Ishikawa (cell line): ENCODE data around the gene SLC8B1.

Experiments
- CEBPB ChIP-seq: IDR thresholded peaks from 2 replicates; pipeline ENCODE4 v1.6.1; 2012
- CREB1 ChIP-seq: IDR thresholded peaks from 2 replicates; pipeline ENCODE4 v1.6.1; 2012; ENCODE audit warnings: low read depth
- EGR1 ChIP-seq: IDR thresholded peaks from 2 replicates; pipeline ENCODE4 v1.6.1; 2012
- EP300 ChIP-seq: IDR thresholded peaks from 2 replicates; pipeline ENCODE4 v1.6.1; 2012; ENCODE audit warnings: borderline replicate concordance
- FOXM1 ChIP-seq: IDR thresholded peaks from 2 replicates; pipeline ENCODE4 v1.6.1; 2012; ENCODE audit warnings: low read depth, borderline replicate concordance
- NFIC ChIP-seq: IDR thresholded peaks from 2 replicates; pipeline ENCODE4 v1.6.1; 2012
- RAD21 ChIP-seq: IDR thresholded peaks from 2 replicates; pipeline ENCODE4 v1.6.1; 2012; ENCODE audit warnings: low read depth
- TAF1 ChIP-seq: IDR thresholded peaks from 2 replicates; pipeline ENCODE4 v1.6.1; 2012; ENCODE audit warnings: low read depth, mild to moderate bottlenecking
- TCF12 ChIP-seq: IDR thresholded peaks from 2 replicates; pipeline ENCODE4 v1.6.1; 2012; ENCODE audit warnings: low read depth
- TEAD4 ChIP-seq: IDR thresholded peaks from 2 replicates; pipeline ENCODE4 v1.6.1; 2012
- YY1 ChIP-seq: IDR thresholded peaks from 2 replicates; pipeline ENCODE4 v1.6.1; 2012; ENCODE audit warnings: low read depth
- ZBTB7A ChIP-seq: IDR thresholded peaks from 2 replicates; pipeline ENCODE4 v1.6.1; 2012; ENCODE audit warnings: low read depth
- TF ChIP-seq, protein P1 (sequence below): IDR thresholded peaks from 2 replicates; pipeline ENCODE4 v1.6.1; 2012; ENCODE audit warnings: low read depth, mild to moderate bottlenecking
- TF ChIP-seq, protein P2 (sequence below): IDR thresholded peaks from 2 replicates; pipeline ENCODE4 v1.6.1; 2012
- TF ChIP-seq, protein P3 (sequence below): IDR thresholded peaks from 2 replicates; pipeline ENCODE4 v1.6.1; 2012

The SLC8B1 gene

DNA sequence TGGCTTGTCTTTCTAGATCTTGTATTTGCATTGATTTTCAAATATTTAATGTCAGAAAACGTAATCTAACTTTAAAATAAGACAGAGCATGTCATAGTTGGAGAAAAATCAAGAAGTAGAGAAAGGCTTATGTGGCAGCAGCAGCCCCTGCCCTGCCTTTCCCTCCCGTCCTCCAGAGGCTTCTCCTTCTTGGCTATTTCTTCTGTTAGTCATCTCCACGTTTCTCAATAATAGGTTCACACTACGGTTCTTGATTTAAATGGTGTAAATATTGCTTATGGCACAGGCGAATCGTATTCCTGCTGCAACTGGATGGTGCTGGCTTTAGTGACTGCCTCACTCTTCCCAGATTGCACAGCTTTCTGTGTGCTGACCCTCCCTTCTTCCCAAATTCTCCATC is 42.8 kb downstream of the SLC8B1 start:
- TF ChIP-seq TCF12, result no peak
- TF ChIP-seq TEAD4, result no peak
- TF ChIP-seq, protein P1, sequence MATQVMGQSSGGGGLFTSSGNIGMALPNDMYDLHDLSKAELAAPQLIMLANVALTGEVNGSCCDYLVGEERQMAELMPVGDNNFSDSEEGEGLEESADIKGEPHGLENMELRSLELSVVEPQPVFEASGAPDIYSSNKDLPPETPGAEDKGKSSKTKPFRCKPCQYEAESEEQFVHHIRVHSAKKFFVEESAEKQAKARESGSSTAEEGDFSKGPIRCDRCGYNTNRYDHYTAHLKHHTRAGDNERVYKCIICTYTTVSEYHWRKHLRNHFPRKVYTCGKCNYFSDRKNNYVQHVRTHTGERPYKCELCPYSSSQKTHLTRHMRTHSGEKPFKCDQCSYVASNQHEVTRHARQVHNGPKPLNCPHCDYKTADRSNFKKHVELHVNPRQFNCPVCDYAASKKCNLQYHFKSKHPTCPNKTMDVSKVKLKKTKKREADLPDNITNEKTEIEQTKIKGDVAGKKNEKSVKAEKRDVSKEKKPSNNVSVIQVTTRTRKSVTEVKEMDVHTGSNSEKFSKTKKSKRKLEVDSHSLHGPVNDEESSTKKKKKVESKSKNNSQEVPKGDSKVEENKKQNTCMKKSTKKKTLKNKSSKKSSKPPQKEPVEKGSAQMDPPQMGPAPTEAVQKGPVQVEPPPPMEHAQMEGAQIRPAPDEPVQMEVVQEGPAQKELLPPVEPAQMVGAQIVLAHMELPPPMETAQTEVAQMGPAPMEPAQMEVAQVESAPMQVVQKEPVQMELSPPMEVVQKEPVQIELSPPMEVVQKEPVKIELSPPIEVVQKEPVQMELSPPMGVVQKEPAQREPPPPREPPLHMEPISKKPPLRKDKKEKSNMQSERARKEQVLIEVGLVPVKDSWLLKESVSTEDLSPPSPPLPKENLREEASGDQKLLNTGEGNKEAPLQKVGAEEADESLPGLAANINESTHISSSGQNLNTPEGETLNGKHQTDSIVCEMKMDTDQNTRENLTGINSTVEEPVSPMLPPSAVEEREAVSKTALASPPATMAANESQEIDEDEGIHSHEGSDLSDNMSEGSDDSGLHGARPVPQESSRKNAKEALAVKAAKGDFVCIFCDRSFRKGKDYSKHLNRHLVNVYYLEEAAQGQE, result no peak
- TF ChIP-seq CREB1, result no peak
- no peak for TF ChIP-seq EGR1
- no peak for TF ChIP-seq NFIC
- TF ChIP-seq TAF1, result no peak
- TF ChIP-seq, protein P2, sequence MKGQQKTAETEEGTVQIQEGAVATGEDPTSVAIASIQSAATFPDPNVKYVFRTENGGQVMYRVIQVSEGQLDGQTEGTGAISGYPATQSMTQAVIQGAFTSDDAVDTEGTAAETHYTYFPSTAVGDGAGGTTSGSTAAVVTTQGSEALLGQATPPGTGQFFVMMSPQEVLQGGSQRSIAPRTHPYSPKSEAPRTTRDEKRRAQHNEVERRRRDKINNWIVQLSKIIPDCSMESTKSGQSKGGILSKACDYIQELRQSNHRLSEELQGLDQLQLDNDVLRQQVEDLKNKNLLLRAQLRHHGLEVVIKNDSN, result no peak
- TF ChIP-seq, protein P3, sequence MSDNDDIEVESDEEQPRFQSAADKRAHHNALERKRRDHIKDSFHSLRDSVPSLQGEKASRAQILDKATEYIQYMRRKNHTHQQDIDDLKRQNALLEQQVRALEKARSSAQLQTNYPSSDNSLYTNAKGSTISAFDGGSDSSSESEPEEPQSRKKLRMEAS, result no peak
- TF ChIP-seq ZBTB7A, result no peak
- TF ChIP-seq CEBPB, result no peak
- no peak for TF ChIP-seq EP300
- TF ChIP-seq RAD21, result no peak
- TF ChIP-seq FOXM1, result no peak
- TF ChIP-seq YY1, result no peak

DNA sequence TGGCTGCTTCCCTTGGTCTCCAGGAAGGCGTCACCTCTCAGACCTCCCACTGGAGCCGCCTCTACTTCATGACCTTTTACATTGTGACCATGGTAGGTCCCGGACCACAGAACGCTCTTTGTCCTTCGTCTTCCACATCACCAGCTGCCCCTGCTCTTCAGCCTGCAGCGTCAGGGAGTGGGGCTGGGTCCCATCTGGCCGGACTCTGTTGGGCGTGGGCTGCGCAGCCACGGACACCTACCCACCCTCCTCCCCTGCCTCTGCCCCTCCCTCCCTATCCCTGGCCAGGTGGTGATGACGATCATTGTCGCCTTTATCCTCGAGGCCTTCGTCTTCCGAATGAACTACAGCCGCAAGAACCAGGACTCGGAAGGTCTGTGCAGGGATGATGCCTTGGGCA is 43.3 kb downstream of the SLC8B1 start:
- no peak for TF ChIP-seq NFIC
- TF ChIP-seq CEBPB, result no peak
- TF ChIP-seq, protein P3, result no peak
- no peak for TF ChIP-seq TCF12
- TF ChIP-seq TEAD4, result no peak
- TF ChIP-seq RAD21, result no peak
- TF ChIP-seq EGR1, result no peak
- TF ChIP-seq FOXM1, result no peak
- TF ChIP-seq, protein P2, result no peak
- TF ChIP-seq TAF1, result no peak
- TF ChIP-seq ZBTB7A, result no peak
- TF ChIP-seq EP300, result no peak
- TF ChIP-seq YY1, result no peak

DNA sequence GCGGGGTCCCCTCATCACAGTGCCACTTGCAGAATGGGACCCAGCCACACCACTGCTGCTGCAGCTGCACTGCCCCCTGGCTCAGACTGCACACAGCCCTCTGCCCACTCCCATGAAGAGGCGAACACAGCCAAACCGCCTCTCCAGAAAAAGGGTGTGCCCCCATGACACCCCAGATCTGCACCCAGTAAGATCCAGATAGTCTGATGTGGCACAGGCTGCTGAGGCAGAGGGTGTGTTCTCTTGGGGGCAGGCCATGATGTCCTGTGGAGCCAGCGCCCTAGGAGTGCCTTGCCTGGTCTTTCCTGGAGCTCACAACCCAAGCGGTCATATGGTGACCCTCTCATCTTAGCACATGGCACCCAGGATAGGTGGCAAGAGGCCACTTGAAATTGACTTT is 44.4 kb downstream of the SLC8B1 start:
- TF ChIP-seq TEAD4 (no peak), CREB1 (no peak), RAD21 (no peak), FOXM1 (no peak), ZBTB7A (no peak), CEBPB (no peak), YY1 (no peak), EP300 (no peak), TCF12 (no peak), TAF1 (no peak), NFIC (no peak), EGR1 (no peak)
- TF ChIP-seq, protein P3, result no peak
- TF ChIP-seq, protein P2, result no peak
- TF ChIP-seq, protein P1, result no peak

DNA sequence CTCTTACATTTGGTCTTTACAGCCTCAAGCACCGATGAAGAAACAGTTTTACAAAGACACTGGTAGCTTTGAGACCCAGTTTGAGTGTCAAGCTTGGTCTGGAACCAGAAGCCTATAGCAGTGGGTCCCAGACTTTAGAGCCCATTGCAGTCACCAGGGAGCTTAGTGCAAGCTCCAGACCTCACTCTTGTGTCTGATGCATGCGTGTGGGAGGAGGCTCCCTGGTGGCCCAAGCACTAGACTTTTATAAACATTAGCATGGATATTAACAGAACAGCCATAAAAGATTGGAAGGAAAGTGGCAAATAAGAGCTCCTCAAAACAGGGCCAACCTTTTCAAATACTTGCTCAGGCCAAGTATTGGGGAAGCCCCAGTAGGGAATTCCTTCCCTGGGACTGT is 45.5 kb downstream of the SLC8B1 start:
- no peak for TF ChIP-seq TEAD4
- no peak for TF ChIP-seq NFIC
- no peak for TF ChIP-seq EP300
- TF ChIP-seq TCF12, result no peak
- TF ChIP-seq FOXM1, result no peak
- no peak for TF ChIP-seq CREB1
- no peak for TF ChIP-seq ZBTB7A
- TF ChIP-seq CEBPB, result no peak
- TF ChIP-seq, protein P3, result no peak
- TF ChIP-seq TAF1, result no peak
- TF ChIP-seq, protein P1, result no peak
